GM12872 (cell line): ENCODE data around the gene BCAN.

Experiments
- TF ChIP-seq, protein P1 (sequence below): IDR thresholded peaks from 3 replicates; pipeline ENCODE4 v1.5.1; 2011; ENCODE audit warnings: low read depth, mild to moderate bottlenecking, low read length, moderate library complexity; ENCODE audit not compliant: insufficient read depth

The BCAN gene

DNA sequence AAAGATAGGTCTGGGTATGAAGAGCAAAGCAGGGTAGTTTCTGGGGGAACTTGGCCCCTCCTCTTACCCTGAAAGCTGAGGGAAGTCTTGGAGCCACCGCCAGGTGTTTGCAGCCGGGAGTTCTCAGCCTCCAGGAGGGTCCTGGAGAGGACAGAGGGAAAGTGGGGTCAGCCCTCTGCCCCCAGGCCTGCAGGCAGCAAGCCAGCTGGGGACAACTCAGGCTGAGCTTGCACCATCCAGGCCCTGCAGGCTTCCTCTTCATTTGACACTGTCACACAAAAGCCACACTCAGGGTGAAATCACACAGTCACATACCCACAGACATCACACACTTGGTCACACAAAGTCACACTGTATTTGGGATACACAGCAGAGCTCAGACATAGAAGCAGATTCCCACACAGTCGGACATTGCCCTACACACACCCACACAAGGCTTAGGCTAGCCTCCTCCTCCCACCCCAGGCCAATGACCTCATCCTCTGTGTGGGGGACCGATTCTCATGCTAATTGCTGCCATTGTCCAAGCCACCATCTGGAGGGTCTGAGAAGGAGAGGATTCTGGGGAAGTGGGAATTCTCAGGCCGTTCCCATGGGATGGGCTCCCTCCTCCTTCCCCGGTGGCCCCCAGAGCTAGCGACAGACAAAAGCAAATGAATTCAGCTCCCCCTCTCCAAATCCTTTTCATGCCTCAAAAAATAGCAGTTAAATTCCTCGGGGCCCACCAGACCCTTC is 31.6 kb downstream of the BCAN start:
- TF ChIP-seq, protein P1, sequence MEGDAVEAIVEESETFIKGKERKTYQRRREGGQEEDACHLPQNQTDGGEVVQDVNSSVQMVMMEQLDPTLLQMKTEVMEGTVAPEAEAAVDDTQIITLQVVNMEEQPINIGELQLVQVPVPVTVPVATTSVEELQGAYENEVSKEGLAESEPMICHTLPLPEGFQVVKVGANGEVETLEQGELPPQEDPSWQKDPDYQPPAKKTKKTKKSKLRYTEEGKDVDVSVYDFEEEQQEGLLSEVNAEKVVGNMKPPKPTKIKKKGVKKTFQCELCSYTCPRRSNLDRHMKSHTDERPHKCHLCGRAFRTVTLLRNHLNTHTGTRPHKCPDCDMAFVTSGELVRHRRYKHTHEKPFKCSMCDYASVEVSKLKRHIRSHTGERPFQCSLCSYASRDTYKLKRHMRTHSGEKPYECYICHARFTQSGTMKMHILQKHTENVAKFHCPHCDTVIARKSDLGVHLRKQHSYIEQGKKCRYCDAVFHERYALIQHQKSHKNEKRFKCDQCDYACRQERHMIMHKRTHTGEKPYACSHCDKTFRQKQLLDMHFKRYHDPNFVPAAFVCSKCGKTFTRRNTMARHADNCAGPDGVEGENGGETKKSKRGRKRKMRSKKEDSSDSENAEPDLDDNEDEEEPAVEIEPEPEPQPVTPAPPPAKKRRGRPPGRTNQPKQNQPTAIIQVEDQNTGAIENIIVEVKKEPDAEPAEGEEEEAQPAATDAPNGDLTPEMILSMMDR: no peak

DNA sequence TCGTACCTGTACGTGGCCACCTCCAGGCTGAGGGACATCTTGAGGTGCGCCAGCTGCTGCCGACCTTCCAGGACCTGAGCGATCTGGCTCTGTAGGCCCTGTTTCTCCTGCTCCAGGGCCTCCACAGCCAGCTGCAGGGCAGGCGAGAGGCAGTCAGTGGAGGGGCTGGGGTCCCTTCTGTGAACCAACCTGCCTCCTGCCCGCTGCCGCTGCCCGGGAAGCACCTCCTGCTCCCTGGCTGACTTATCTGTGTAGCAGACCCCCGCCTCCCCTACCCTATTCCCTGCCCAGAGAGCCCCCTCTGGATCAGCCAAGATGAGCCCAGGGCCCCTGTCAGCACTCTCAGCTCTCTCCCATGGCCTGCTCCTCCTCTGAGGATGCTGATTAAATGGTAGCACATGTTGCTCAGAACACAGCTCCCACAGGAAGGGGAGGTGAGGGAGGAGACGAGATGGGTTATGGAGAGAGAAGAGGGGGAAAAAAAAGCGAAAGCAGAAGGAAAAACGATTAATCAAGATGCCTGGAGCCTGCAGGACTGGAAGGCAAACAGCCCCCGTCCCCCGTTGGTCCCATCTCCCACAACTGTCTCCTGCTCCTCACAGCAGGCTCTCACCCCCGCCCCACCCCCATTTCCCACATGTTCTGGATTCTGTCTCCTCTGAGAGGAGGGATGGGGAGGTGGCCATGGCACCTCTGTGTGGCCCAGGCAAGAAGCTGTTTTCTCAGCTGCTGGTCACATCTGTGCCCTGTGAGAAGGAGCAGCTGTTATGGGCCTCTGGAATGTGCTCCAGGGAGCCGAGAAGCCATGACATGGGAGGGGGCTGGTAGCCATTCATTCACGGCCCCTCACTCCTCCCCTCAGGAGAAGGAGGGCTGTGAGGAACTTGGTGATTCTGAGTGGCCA is 33.5 kb downstream of the BCAN start:
- TF ChIP-seq, protein P1: no peak

DNA sequence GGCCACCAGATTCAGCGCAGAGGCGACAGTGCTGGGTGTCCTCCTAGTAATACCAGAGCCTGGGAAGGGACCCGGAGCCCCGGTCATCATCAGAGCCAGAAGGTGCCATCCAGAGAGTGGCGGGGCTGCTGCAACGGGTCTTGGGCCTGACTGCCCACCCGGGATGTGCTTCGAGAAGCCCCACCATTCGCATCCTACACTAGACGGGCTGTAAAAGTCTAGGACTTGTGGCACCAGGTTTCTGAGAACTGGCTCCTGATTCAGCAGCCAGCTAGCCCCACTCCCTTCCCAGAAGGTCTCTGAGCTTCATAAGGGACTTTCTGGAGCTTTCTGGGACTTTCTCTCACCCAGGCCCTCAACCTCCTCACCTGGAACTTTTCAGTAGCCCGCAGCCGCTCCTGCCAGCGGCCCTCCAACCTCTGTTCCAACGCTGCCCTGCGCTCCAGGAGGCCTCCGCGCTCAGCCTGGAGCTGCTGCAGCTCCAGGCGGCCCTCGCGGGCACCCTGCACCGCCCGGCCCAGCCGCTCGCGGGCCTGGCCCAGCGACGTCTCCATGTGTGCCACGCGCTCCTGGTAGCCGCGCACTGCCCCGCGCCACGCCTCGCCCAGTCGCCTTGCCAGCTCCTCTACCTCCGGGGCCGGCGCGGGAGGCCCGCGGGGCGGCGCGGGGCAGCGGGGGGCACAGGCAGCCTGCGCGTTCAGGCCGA is 34.4 kb downstream of the BCAN start:
- TF ChIP-seq, protein P1: no peak

DNA sequence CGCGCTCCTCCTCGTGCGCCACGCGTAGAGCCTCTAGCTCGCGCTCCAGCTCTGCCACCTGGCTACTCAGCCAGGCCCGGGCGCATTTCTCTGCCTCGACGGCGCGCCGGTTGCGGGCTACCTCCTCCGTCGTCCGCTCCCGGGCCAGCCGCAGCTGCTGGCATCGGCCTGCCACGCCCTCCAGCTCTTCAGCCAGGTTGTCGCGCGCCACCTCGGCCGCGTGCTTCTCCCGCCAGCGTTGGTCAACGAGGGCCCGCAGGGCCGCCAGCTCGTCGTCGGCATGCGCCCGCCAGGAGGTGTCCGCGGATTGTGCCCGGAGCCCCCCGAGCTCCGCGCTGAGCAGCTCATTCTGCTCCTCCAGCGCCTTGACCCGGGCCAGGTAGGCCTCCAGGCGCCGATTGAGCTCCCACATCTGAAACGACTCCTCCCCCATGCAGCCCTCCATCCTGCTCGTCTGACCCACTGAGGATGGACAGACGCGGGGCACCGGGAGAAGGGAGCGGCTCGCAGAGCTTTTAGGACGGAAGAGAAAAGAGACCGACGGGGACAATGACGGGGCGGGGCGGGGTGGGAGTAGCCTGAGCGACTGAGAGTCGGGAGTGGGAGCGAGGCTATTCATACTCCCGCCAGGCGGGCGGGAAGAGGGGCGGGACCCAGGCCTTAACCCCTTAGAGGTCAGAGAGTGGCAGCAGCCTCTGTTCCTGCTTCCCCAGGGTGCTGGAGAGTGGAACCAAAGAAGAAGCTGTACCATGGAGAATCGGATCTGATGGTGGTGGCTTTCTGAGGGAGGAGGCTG is 35.1 kb downstream of the BCAN start, which contains the start of gene NES:
TSS of gene NES (minus strand) at position 588 of the 796 bp plus-strand sequence. CDS start at position 445, 143 bp downstream.
- TF ChIP-seq, protein P1: no peak

DNA sequence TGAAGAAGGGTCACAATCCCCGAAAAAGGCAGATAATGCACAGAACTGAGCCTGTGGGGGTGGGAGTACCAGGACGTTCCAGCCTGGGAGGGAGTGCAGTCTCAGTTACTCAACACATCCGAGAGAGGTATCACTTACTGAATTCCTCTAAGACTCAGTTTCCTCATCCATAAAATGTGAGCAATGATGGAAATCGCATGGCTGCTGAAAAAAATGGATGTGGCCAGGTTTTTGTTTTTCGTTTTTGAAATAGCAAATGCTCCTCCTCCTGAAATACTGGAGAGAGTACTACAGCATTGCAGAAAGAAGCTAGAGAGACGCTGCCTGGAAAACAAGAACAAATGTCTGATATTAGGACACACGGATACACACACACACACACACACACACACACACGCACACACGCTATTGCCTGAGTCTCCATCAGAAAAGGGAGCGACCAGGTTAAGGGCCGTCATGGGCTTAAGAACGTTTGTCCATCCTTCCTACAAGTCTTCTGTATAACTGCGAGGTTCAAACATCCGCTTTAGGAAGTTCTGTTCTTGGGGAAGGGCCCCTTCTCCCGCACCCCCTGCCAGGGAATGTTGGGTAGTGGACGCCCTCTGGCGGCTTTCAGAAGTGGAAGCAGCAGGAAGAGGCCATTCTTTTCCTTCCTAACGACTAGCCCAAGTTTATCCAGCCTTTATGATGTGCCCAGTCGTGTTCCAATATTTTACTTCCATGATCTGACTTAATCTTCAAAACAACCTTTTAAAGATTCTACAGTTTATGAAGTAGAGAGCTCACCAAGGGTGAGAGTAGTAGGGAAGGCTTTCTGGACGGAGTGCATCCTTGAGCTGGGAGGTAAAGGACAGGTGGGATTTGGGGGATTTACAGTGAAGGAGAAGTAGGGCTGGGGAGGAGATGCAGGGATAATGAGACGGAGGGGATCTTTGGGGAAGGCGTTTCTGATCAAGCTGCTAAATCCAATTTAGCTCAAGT is 36.0 kb downstream of the BCAN start:
- TF ChIP-seq, protein P1: peak; percentile 83

DNA sequence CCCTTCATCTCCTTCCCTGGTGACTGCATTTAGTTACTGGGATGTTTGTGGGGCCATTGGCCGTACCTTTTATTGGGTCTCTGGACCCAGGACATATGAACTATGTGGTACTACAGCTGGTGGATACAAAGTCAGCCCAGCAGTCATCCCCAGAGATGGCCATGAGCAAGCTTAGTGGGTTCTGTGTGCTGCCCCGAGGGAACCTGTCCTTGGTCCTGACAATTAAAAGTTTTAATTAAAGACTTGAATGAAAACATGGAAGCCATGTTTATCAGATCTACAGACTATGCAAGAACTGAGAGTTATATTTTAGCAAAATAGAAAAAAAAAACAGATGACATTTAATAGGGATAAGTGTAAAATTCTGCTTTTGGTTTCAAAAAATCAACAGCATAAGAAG is 38.1 kb downstream of the BCAN start:
- TF ChIP-seq, protein P1: no peak
